ENCODE results near the gene YKT6.

DNA sequence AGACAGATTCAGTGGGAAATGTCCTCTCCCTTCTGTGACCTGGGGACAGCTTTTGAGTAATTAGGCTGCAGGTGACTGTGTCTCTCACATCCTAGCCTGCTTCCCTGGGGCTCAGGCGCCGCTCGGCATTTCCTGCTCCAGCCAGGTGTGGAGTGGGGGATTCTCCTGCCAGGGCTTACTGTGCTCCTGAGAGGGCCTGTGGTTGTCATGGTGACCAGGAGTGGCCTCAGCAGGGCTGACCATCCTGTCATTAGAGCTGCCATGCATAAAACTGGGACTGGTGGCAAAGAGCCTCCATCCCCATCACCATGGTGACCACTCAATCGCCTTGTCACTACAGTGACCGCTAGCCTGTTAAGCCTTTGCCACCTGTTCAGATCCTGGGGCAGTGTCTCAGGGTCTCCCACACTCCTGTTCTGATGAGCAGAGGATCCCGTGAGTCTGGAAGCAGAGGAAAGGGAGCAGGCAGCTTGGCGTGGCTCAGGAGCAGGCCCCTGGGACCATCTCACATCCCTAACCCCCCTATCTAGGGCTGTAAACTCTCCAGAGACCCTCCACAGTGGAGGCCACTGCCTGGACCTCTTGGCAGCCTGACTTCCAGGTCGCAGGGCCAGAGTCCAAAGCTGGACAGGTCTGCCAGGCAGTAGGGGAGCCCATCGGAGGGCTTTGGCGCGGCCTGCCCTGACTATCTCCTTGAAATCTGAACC lies 11.3 kb upstream of the YKT6 start, which contains the start of gene GCK:
- TF ChIP-seq, protein P1, sequence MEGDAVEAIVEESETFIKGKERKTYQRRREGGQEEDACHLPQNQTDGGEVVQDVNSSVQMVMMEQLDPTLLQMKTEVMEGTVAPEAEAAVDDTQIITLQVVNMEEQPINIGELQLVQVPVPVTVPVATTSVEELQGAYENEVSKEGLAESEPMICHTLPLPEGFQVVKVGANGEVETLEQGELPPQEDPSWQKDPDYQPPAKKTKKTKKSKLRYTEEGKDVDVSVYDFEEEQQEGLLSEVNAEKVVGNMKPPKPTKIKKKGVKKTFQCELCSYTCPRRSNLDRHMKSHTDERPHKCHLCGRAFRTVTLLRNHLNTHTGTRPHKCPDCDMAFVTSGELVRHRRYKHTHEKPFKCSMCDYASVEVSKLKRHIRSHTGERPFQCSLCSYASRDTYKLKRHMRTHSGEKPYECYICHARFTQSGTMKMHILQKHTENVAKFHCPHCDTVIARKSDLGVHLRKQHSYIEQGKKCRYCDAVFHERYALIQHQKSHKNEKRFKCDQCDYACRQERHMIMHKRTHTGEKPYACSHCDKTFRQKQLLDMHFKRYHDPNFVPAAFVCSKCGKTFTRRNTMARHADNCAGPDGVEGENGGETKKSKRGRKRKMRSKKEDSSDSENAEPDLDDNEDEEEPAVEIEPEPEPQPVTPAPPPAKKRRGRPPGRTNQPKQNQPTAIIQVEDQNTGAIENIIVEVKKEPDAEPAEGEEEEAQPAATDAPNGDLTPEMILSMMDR (IDR thresholded peaks at IDR 0.05; ENCODE audit: low read depth, low read length, poor library complexity, severe bottlenecking), result no peak
- TF ChIP-seq EZH2phosphoT487 (IDR thresholded peaks at IDR 0.05; ENCODE audit: borderline replicate concordance, low read length), result no peak

All from DOHH2 (cell line).